Brain microvascular endothelial cell (primary cell): ENCODE measurements around the gene GPRC5C.

Experiments used
- DNase-seq: peaks from one replicate; pipeline ENCODE4 v3.0.0-alpha.2; 2020
- H3K27ac ChIP-seq: fragments of 250-450 bp; sonication (Bioruptor Pico); 2 replicates; pipeline ENCODE4 v1.5.1; 2020; ENCODE audit warnings: mild to moderate bottlenecking, moderate library complexity
- H3K27me3 ChIP-seq: fragments of 250-450 bp; sonication (Bioruptor Pico); replicated peaks from 2 replicates; pipeline ENCODE4 v1.5.1; 2020; ENCODE audit warnings: mild to moderate bottlenecking
- H3K36me3 ChIP-seq: fragments of 250-450 bp; sonication (Bioruptor Pico); replicated peaks from 2 replicates; pipeline ENCODE4 v1.5.1; 2020; ENCODE audit warnings: mild to moderate bottlenecking
- H3K4me3 ChIP-seq: 2 replicates; pipeline ENCODE4 v1.5.1; 2011; ENCODE audit warnings: low read depth, mild to moderate bottlenecking, control low read depth, low read length, moderate library complexity
- in situ Hi-C: cut with HindIII; loops from 2 replicates; pipeline ENCODE4 v1.10.0; 2017; ENCODE audit warnings: low sequenced_read_pairs, low pct_ligation_motif_present
- TF ChIP-seq, protein P1 (sequence below): IDR thresholded peaks from 2 replicates; pipeline ENCODE4 v1.5.1; 2011; ENCODE audit warnings: low read depth, mild to moderate bottlenecking, moderate library complexity, low read length, control low read depth, inconsistent platforms; ENCODE audit errors: missing control alignments

The GPRC5C gene

GRCh38 chr17:74415608-74416396 is 16.1 kb upstream of the GPRC5C start:
- Histone ChIP-seq H3K4me3 (no peak overlapping the region), H3K27me3 (no peaks in the 10 kb centered on the region), H3K27ac (no peak overlapping the region), H3K36me3 (no peaks in the 10 kb centered on the region)
- no peak for DNase-seq
- in situ Hi-C loops = no loop called here
- TF ChIP-seq, protein P1, sequence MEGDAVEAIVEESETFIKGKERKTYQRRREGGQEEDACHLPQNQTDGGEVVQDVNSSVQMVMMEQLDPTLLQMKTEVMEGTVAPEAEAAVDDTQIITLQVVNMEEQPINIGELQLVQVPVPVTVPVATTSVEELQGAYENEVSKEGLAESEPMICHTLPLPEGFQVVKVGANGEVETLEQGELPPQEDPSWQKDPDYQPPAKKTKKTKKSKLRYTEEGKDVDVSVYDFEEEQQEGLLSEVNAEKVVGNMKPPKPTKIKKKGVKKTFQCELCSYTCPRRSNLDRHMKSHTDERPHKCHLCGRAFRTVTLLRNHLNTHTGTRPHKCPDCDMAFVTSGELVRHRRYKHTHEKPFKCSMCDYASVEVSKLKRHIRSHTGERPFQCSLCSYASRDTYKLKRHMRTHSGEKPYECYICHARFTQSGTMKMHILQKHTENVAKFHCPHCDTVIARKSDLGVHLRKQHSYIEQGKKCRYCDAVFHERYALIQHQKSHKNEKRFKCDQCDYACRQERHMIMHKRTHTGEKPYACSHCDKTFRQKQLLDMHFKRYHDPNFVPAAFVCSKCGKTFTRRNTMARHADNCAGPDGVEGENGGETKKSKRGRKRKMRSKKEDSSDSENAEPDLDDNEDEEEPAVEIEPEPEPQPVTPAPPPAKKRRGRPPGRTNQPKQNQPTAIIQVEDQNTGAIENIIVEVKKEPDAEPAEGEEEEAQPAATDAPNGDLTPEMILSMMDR = no peak

DNA sequence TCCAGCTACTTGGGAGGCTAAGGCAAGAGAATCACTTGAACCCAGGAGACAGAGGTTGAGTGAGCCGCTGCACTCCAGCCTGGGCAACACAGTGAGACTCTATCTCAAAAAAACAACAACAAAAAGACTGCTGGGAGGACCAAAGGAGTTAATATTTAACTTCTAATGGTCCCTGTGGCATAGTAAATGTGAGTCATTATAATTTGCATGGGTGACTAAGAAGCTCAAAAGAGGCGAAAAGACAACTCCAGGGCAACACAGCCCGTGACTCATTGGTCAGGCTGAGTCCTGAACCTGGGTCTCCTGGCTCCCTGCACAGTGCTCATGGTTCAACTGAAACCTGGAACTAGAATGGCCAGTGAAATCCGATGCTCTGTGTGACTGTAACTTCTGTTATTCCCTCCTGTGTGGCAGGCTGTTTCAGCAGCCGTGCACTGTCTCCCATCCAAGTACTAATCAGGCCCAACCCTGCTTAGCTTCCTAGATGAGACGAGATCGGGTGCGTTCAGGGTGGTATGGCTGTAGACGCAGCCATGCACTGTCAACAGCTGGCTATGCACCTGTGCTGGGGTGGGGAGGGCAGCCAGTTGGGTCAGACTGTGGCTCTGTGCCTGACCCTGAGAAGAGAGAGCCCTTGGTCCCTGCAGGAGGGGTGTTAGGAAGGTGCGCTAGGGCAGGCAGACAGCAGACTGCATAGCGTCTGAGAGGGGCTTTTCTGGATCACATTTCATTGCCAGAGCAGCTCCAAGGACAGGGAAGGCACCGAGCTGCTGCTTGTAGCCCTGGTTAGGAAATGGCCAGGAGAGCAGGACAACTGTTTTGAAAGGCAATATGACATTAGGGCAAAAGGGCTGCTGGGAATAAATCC is 14.5 kb upstream of the GPRC5C start:
- peak; percentile 24 for DNase-seq
- TF ChIP-seq, protein P1 = no peak

GRCh38 chr17:74419928-74420411 is 11.9 kb upstream of the GPRC5C start:
- in situ Hi-C loops = no loop called here
- Histone ChIP-seq H3K36me3 (no peaks in the 10 kb centered on the region), H3K27ac (no peak overlapping the region), H3K27me3 (no peaks in the 10 kb centered on the region), H3K4me3 (no peak overlapping the region)
- TF ChIP-seq, protein P1 = no peak
- DNase-seq = no peak

More for the DNA sequence above, 14.5 kb upstream of the GPRC5C start:
- Histone ChIP-seq H3K4me3 (no peak overlapping the region), H3K36me3 (no peaks in the 10 kb centered on the region), H3K27ac (no peak overlapping the region), H3K27me3 (no peaks in the 10 kb centered on the region)
- in situ Hi-C loops = no loop called here

DNA sequence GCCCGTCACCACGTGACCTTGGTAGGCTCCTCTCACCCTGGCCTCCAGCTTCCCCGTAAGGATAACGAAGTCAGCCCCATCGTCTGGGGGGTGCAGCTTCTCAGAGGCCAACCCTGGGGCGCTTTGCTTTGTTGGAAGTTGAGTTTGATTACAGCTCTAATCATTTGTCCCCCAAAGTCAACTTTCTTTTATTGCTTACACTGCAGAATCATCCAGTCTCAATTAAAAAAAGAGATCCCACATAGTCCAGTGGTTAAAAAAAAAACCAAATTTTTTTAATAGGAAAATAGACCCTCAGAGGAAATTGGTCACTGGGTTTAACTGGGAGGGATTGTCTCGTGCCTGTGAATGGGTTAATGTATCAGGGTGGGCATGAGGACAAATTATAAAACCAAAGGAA is 7.8 kb upstream of the GPRC5C start:
- Histone ChIP-seq H3K36me3 (no peaks in the 10 kb centered on the region), H3K4me3 (no peak overlapping the region), H3K27ac (no peak overlapping the region), H3K27me3 (no peaks in the 10 kb centered on the region)
- DNase-seq = no peak
- in situ Hi-C loops = no loop called here
- TF ChIP-seq, protein P1 = no peak

DNA sequence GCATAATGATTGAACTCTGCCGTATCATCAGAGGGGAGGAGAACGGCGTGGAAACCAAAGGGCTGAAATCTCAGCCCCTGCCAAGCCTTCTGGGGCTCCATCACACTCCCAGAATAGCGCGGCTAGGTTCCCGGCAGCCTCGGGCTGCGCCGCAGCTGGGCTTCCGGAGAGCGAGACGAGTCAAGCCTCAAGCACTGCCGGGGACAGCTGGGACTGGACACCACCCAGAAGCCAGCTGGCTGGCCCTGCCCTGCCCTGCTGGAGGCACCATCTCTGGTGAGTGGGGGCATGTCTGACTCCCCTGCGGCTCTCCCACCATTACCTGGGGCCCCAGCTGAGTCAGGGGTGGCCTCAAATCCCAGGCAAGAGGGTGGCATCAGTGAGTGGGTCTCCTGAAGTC is 7.2 kb upstream of the GPRC5C start:
- no peak overlapping the region for H3K4me3 ChIP-seq
- H3K27ac ChIP-seq = no peak overlapping the region
- in situ Hi-C loops = no loop called here
- peaks cover under 1% of the 10 kb centered on the region for H3K27me3 ChIP-seq
- no peak for DNase-seq
- TF ChIP-seq, protein P1 = no peak
- no peaks in the 10 kb centered on the region for H3K36me3 ChIP-seq
